PC-3 (cell line): Measurements from ENCODE around the gene SPRR5. TPM values are rescaled to one million over a fixed set of nuclear protein-coding genes. Genes with fewer than 3 reads are reported as not detected.

Experiments used
- ATAC-seq: fragments of 200-7000 bp; cut with Tn5 transposase; 2 replicates; pipeline ENCODE4 v1.9.1; 2020; ENCODE audit warnings: mild to moderate bottlenecking, moderate library complexity
- BruUV-seq: library from RNA; stranded (reverse); fragments of 400-500 nt; replicated peaks from 2 replicates; lab custom pipeline; 2021; lab: Mats Ljungman, UMichigan
- CTCF ChIA-PET: fragments of 300-600 bp; sonication (Branson Sonifier 250); formaldehyde crosslinking; loops from one replicate; lab custom pipeline; 2022; ENCODE audit warnings: antibody characterized with exemption; lab: Charles Lee
- POLR2A ChIA-PET: fragments of 300-600 bp; sonication (Branson Sonifier 250); formaldehyde crosslinking; loops from one replicate; lab custom pipeline; 2022; ENCODE audit warnings: antibody characterized with exemption; ENCODE audit not compliant: unreplicated experiment; lab: Charles Lee
- DNase-seq: peaks from one replicate; pipeline ENCODE4 v3.0.0-alpha.2; 2015
- H2AFZ ChIP-seq: fragments of 300-600 bp; sonication (generic); 2 replicates; pipeline ENCODE4 v1.6.0; 2016; ENCODE audit warnings: antibody characterized with exemption, low read length
- H3F3A ChIP-seq: fragments of 300-600 bp; sonication (generic); one replicate; pipeline ENCODE4 v1.6.0; 2017; ENCODE audit warnings: antibody characterized with exemption, low read length, control low read depth, mild to moderate bottlenecking; ENCODE audit not compliant: unreplicated experiment
- H3K27ac ChIP-seq: fragments of 300-600 bp; sonication (generic); 2 replicates; pipeline ENCODE4 v1.5.1; 2016; ENCODE audit warnings: mild to moderate bottlenecking, low read length
- H3K27me3 ChIP-seq: fragments of 300-600 bp; sonication (generic); 2 replicates; pipeline ENCODE4 v1.6.1; 2016; ENCODE audit warnings: low read length, mixed read lengths
- H3K36me3 ChIP-seq: fragments of 300-600 bp; sonication (generic); 2 replicates; pipeline ENCODE4 v1.6.1; 2016; ENCODE audit warnings: low read depth, mixed run types, low read length, mixed read lengths
- H3K4me1 ChIP-seq: fragments of 300-600 bp; sonication (generic); 2 replicates; pipeline ENCODE4 v1.5.1; 2016; ENCODE audit warnings: low read length; ENCODE audit not compliant: insufficient read depth
- H3K4me2 ChIP-seq: fragments of 300-600 bp; sonication (generic); 2 replicates; pipeline ENCODE4 v1.6.0; 2016; ENCODE audit warnings: low read length
- H3K4me3 ChIP-seq: fragments of 300-600 bp; sonication (generic); 2 replicates; pipeline ENCODE4 v1.5.1; 2016; ENCODE audit warnings: mild to moderate bottlenecking, low read length, mixed read lengths
- H3K79me2 ChIP-seq: fragments of 300-600 bp; sonication (generic); 2 replicates; pipeline ENCODE4 v1.6.1; 2017; ENCODE audit warnings: low read length, mixed read lengths
- H3K9ac ChIP-seq: fragments of 300-600 bp; sonication (generic); 2 replicates; pipeline ENCODE4 v1.6.0; 2016; ENCODE audit warnings: mild to moderate bottlenecking, low read length
- H3K9me2 ChIP-seq: fragments of 300-600 bp; sonication (generic); replicated peaks from 2 replicates; pipeline ENCODE4 v1.6.1; 2016; ENCODE audit warnings: mixed run types, low read length, mixed read lengths
- H3K9me3 ChIP-seq: fragments of 300-600 bp; sonication (generic); 2 replicates; pipeline ENCODE4 v1.6.1; 2016; ENCODE audit warnings: low read length, mixed read lengths
- H4K20me1 ChIP-seq: fragments of 300-600 bp; sonication (generic); 2 replicates; pipeline ENCODE4 v1.6.1; 2016; ENCODE audit warnings: low read length, mixed read lengths
- CTCF ChIP-seq: fragments of 300-600 bp; sonication (generic); conservative IDR thresholded peaks from 2 replicates; pipeline ENCODE4 v1.5.1; 2017; ENCODE audit warnings: antibody characterized with exemption, low read depth, mild to moderate bottlenecking, low read length
- EZH2 ChIP-seq: fragments of 300-600 bp; sonication (generic); IDR thresholded peaks from one replicate; pipeline ENCODE4 v1.6.1; 2017; ENCODE audit warnings: antibody characterized with exemption, mild to moderate bottlenecking, low read length; ENCODE audit not compliant: unreplicated experiment
- EZH2phosphoT487 ChIP-seq: fragments of 300-600 bp; sonication (generic); IDR thresholded peaks from 2 replicates; pipeline ENCODE4 v1.6.1; 2018; ENCODE audit warnings: mild to moderate bottlenecking, antibody characterized with exemption, low read length, borderline replicate concordance
- intact Hi-C: fragments of 100-400 bp; cut with micrococcal nuclease; formaldehyde crosslinking; loops from 2 replicates; pipeline ENCODE4 v1.9.0; 2023
- total RNA-seq: library from RNA; depleted of rRNA; stranded (reverse); fragments of >200 nt; gene quantifications from 2 replicates; pipeline ENCODE4 v1.2.3, GENCODE V29; 2014

The SPRR5 gene
- total RNA-seq, 1 experiment from 2014 or later: not detected

- Histone ChIP-seq H3K27me3 (peaks cover 27% of the 10 kb centered on the region), H3K9me2 (no peaks in the 10 kb centered on the region), H3K36me3 (no peaks in the 10 kb centered on the region), H3K4me3 (no peak overlapping the region), H3K9ac (no peak overlapping the region), H3K27ac (no peak overlapping the region), H3K4me2 (no peak overlapping the region), H3K9me3 (no peaks in the 10 kb centered on the region), H3K4me1 (no peaks in the 10 kb centered on the region), H4K20me1 (no peaks in the 10 kb centered on the region), H3K79me2 (no peaks in the 10 kb centered on the region), H2AFZ (no peak overlapping the region), H3F3A (no peaks in the 10 kb centered on the region)
- no peak for TF ChIP-seq EZH2phosphoT487
- TF ChIP-seq EZH2: no peak
- no peak for TF ChIP-seq CTCF
- intact Hi-C loops: no loop called here
- DNase-seq (no peak), ATAC-seq (no peak)
- BruUV-seq: no TSS peak
- ChIA-PET POLR2A (no interaction called here), CTCF (no interaction called here)
These were observed 14.4 kb downstream of the SPRR5 start for GRCh38 chr1:152961226-152961891.

- Histone ChIP-seq H3K27ac (no peak overlapping the region), H3K4me1 (peaks cover 9% of the 10 kb centered on the region; the same call in 1 of the 2 replicates), H3F3A (no peaks in the 10 kb centered on the region), H3K27me3 (peaks cover 27% of the 10 kb centered on the region), H2AFZ (no peak overlapping the region), H3K79me2 (no peaks in the 10 kb centered on the region), H3K4me2 (no peak overlapping the region), H3K4me3 (no peak overlapping the region), H3K9ac (no peak overlapping the region), H3K9me2 (no peaks in the 10 kb centered on the region), H3K36me3 (no peaks in the 10 kb centered on the region), H4K20me1 (no peaks in the 10 kb centered on the region), H3K9me3 (no peaks in the 10 kb centered on the region)
- ATAC-seq (no peak), DNase-seq (no peak)
- CTCF ChIA-PET: no interaction called here
- POLR2A ChIA-PET: no interaction called here
- no TSS peak for BruUV-seq
- intact Hi-C loops: no loop called here
- no peak for TF ChIP-seq EZH2phosphoT487
- no peak for TF ChIP-seq EZH2
- no peak for TF ChIP-seq CTCF
These were observed 15.9 kb downstream of the SPRR5 start for GRCh38 chr1:152962876-152963415.

- no peak overlapping the region for H3K9ac ChIP-seq
- H3K36me3 ChIP-seq: no peaks in the 10 kb centered on the region
- TF ChIP-seq EZH2phosphoT487 (no peak), CTCF (no peak), EZH2 (no peak)
- no peaks in the 10 kb centered on the region for H3K9me2 ChIP-seq
- no peaks in the 10 kb centered on the region for H3F3A ChIP-seq
- DNase-seq (peak; percentile 27), ATAC-seq (no peak)
- no peak overlapping the region for H3K4me2 ChIP-seq
- H3K27ac ChIP-seq: no peak overlapping the region
- no peak overlapping the region for H2AFZ ChIP-seq
- no peaks in the 10 kb centered on the region for H3K9me3 ChIP-seq
- intact Hi-C loops: no loop called here
- peaks cover 23% of the 10 kb centered on the region for H3K27me3 ChIP-seq
- H4K20me1 ChIP-seq: no peaks in the 10 kb centered on the region
- POLR2A ChIA-PET: no interaction called here
- no peaks in the 10 kb centered on the region for H3K79me2 ChIP-seq
- H3K4me1 ChIP-seq: peaks cover 9% of the 10 kb centered on the region; the same call in 1 of the 2 replicates
- BruUV-seq: no TSS peak
- CTCF ChIA-PET: no interaction called here
- H3K4me3 ChIP-seq: no peak overlapping the region
These were observed 17.5 kb downstream of the SPRR5 start for GRCh38 chr1:152964536-152964935.
